SH-SY5Y (cell line): ENCODE data around the gene LPIN3.

Source experiments
- GATA2 ChIP-seq: IDR thresholded peaks from 2 replicates; pipeline ENCODE4 v1.6.1; 2011; ENCODE audit warnings: mild to moderate bottlenecking, low read depth, low read length
- GATA3 ChIP-seq: IDR thresholded peaks from 2 replicates; pipeline ENCODE4 v1.6.1; 2011; ENCODE audit warnings: low read depth, mild to moderate bottlenecking, low read length, moderate library complexity

LPIN3 gene

GRCh38 chr20:41394931-41395666, 54.5 kb downstream of the LPIN3 start:
- TF ChIP-seq GATA2 (no peak), GATA3 (no peak)

- no peak for TF ChIP-seq GATA2
- no peak for TF ChIP-seq GATA3
These were observed 55.3 kb downstream of the LPIN3 start for GRCh38 chr20:41395667-41396664.

- TF ChIP-seq GATA3, result no peak
- TF ChIP-seq GATA2, result no peak
These were observed 57.8 kb downstream of the LPIN3 start for GRCh38 chr20:41398408-41398807.

GRCh38 chr20:41403604-41404003, 63.0 kb downstream of the LPIN3 start:
- TF ChIP-seq GATA2 (no peak), GATA3 (no peak)

GRCh38 chr20:41405436-41405835, 64.8 kb downstream of the LPIN3 start:
- TF ChIP-seq GATA3 (no peak), GATA2 (no peak)

- TF ChIP-seq GATA3, result no peak
- TF ChIP-seq GATA2, result no peak
These were observed 65.7 kb downstream of the LPIN3 start for GRCh38 chr20:41406353-41406752.

- TF ChIP-seq GATA3 (no peak), GATA2 (no peak)
These were observed 66.3 kb downstream of the LPIN3 start for GRCh38 chr20:41406896-41407444.

- TF ChIP-seq GATA2, result no peak
- no peak for TF ChIP-seq GATA3
These were observed 67.0 kb downstream of the LPIN3 start for GRCh38 chr20:41407607-41408006.

- TF ChIP-seq GATA2 (no peak), GATA3 (no peak)
These were observed 67.7 kb downstream of the LPIN3 start for GRCh38 chr20:41408156-41408794.

GRCh38 chr20:41408986-41409385, 68.4 kb downstream of the LPIN3 start:
- no peak for TF ChIP-seq GATA2
- no peak for TF ChIP-seq GATA3
